Karpas-422 (cell line): ENCODE results near the gene RTTN. TPM values are rescaled to one million over a fixed set of nuclear protein-coding genes. Genes with fewer than 3 reads are reported as not detected.
A peak's percentile ranks its signal among the peaks of the same experiment; 100 is the strongest.

ENCODE experiments used
- DNase-seq: peaks from one replicate; pipeline ENCODE4 v3.0.0-alpha.2; 2015
- H2AFZ ChIP-seq: fragments of 200-600 bp; sonication (generic); 2 replicates; pipeline ENCODE4 v1.6.1; 2014; ENCODE audit warnings: antibody characterized with exemption, low read length, mixed read lengths
- H3K27ac ChIP-seq: fragments of 200-600 bp; sonication (generic); 2 replicates; pipeline ENCODE4 v1.5.1; 2014; ENCODE audit warnings: mild to moderate bottlenecking, low read length, moderate library complexity
- H3K27me3 ChIP-seq: fragments of 200-600 bp; sonication (generic); 2 replicates; pipeline ENCODE4 v1.6.1; 2014; ENCODE audit warnings: low read length, mixed read lengths
- H3K36me3 ChIP-seq: fragments of 200-600 bp; sonication (generic); 2 replicates; pipeline ENCODE4 v1.6.1; 2014; ENCODE audit warnings: low read length, mixed read lengths; ENCODE audit not compliant: insufficient read depth
- H3K4me1 ChIP-seq: fragments of 200-600 bp; sonication (generic); 2 replicates; pipeline ENCODE4 v1.6.1; 2014; ENCODE audit warnings: mild to moderate bottlenecking, low read length, mixed read lengths
- H3K4me2 ChIP-seq: fragments of 200-600 bp; sonication (generic); 2 replicates; pipeline ENCODE4 v1.6.1; 2014; ENCODE audit warnings: low read length, low read depth, mild to moderate bottlenecking; ENCODE audit not compliant: poor library complexity, severe bottlenecking
- H3K4me3 ChIP-seq: fragments of 200-600 bp; sonication (generic); 2 replicates; pipeline ENCODE4 v1.5.1; 2014; ENCODE audit warnings: mild to moderate bottlenecking, antibody characterized with exemption, low read length, mixed read lengths
- H3K79me2 ChIP-seq: fragments of 200-600 bp; sonication (generic); 2 replicates; pipeline ENCODE4 v1.6.1; 2014; ENCODE audit warnings: mild to moderate bottlenecking, low read length, mixed read lengths
- H3K9ac ChIP-seq: fragments of 200-600 bp; sonication (generic); 2 replicates; pipeline ENCODE4 v1.6.0; 2014; ENCODE audit warnings: low read length
- H3K9me2 ChIP-seq: fragments of 200-600 bp; sonication (generic), shearing (Covaris generic); replicated peaks from 2 replicates; pipeline ENCODE4 v1.6.0; 2014; ENCODE audit warnings: mild to moderate bottlenecking, low read length, moderate library complexity; ENCODE audit not compliant: insufficient read depth
- H3K9me3 ChIP-seq: fragments of 300-700, 200-600 bp; sonication (generic); 2 replicates; pipeline ENCODE4 v1.6.1; 2014; ENCODE audit warnings: low read length, mixed read lengths
- H4K20me1 ChIP-seq: fragments of 200-600 bp; sonication (generic); 2 replicates; pipeline ENCODE4 v1.6.1; 2014; ENCODE audit warnings: mild to moderate bottlenecking, antibody characterized with exemption, low read length, low read depth; ENCODE audit not compliant: insufficient read depth
- total RNA-seq: library from RNA; depleted of rRNA; stranded (reverse); fragments of >200 nt; shearing (Covaris generic); gene quantifications from 2 replicates; pipeline ENCODE4 v1.2.3, GENCODE V29; 2014; ENCODE audit warnings: low replicate concordance

The RTTN gene
- total RNA-seq, 1 experiment from 2014 or later = 57.4 TPM

DNA sequence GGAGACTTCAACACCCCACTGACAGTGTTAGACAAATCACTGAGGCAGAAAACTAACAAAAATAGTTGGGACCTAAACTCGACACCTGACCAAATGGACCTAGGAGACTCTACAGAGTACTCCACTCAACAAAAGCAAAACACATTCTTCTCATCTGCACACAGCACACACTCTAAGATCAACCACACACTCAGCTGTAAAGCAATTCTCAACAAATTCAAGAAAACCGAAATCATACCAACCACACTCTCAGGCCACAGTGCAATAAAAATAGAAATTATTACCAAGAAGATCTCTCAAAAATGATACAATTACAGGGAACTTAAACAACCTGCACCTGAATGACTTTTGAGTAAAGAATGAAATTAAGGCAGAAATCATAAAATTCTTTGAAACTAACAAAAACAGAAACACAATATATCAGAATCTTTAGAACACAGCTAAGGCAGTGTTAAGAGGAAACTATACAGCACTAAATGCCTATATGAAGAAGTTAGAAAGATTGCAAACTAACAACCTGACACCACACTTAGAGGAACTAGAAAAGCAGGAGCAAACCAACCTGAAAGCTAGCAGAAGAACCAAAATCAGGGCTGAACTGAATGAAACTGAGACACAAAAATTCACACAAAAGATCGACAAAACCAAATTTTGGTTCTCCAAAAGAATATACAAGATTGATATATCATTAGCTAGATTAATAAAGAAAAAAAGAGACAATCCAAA lies 46.3 kb downstream of the RTTN start:
- Histone ChIP-seq H3K9me3 (no peaks in the 10 kb centered on the region; the same call in 1 of the 2 replicates), H2AFZ (no peak overlapping the region), H3K4me2 (no peak overlapping the region)

DNA sequence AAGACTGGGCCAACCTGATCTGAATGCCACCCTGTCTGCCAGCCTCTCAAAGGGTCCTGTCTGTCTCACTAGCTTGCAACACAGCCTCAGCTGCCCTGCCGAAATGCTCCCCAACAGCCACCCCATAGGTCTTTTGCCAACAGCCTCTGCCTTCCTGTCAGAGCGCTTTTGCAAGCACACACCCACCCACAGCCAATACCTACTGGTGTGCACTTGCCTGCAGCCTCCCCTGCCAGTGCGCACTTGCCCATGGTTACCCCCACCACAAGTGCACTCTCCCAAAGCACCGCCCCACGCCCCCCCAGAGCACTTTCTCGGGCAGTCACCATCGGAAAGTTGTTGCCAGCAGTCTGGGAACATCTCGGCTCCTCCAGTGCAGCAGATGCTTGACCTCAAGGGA lies 48.6 kb downstream of the RTTN start:
- 0 out of 2 replicates have a peak, but pooled peaks cover 8% of the 10 kb centered on the region for H3K9me2 ChIP-seq
- H3K36me3 ChIP-seq = peaks cover 5% of the 10 kb centered on the region
- no peaks in the 10 kb centered on the region; the same call in 1 of the 2 replicates for H3K9me3 ChIP-seq
- H3K27me3 ChIP-seq = no peaks in the 10 kb centered on the region
- no peak overlapping the region for H2AFZ ChIP-seq
- peaks cover 55% of the 10 kb centered on the region for H3K79me2 ChIP-seq
- no peak overlapping the region for H3K27ac ChIP-seq
- peaks cover 15% of the 10 kb centered on the region for H3K4me1 ChIP-seq
- DNase-seq = no peak
- H3K4me3 ChIP-seq = no peak overlapping the region
- no peak overlapping the region for H3K4me2 ChIP-seq
- no peaks in the 10 kb centered on the region for H4K20me1 ChIP-seq
- no peak overlapping the region for H3K9ac ChIP-seq

More for the DNA sequence above, 46.3 kb downstream of the RTTN start:
- peak overlapping the region; percentile 3; the same call in 1 of the 2 replicates for H3K27ac ChIP-seq
- H3K36me3 ChIP-seq = peaks cover 22% of the 10 kb centered on the region
- peaks cover 51% of the 10 kb centered on the region for H3K79me2 ChIP-seq
- H3K4me3 ChIP-seq = no peak overlapping the region
- no peak for DNase-seq
- H3K27me3 ChIP-seq = no peaks in the 10 kb centered on the region
- H4K20me1 ChIP-seq = no peaks in the 10 kb centered on the region
- no peak overlapping the region for H3K9ac ChIP-seq
- H3K4me1 ChIP-seq = peaks cover 15% of the 10 kb centered on the region
- H3K9me2 ChIP-seq = 0 out of 2 replicates have a peak, but pooled peaks cover 8% of the 10 kb centered on the region

DNA sequence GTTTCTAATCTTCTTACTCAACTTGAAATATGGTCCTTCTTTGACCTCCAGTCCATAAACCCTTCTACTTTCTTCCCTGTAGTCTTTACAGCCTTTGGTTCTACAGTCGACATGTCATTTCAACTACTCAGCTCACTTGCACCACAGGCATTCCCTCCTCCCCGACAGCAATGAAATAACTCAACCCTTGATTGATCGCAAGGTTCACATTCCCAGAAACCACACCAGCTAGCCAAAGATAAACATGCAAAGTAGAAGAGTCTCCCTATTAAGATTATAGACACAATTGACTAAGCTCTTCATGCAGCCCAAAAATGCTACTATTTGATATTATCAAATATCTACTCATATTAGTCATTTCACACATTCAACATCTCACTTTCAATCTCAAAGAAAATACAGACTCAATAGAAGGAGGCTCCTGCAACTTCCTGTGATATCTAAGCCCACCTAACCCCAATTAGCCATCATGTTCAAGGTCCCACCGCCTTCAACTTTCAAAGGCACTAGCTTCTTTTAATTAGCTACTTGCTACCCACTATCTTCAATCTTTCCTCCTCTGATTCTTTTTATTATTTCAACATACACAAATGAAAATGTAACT lies 50.8 kb downstream of the RTTN start:
- H2AFZ ChIP-seq = no peak overlapping the region
- no peak overlapping the region for H3K4me3 ChIP-seq
- H3K27me3 ChIP-seq = no peaks in the 10 kb centered on the region
- H3K4me1 ChIP-seq = peaks cover 8% of the 10 kb centered on the region
- no peak overlapping the region for H3K9ac ChIP-seq
- H3K27ac ChIP-seq = no peak overlapping the region
- H3K4me2 ChIP-seq = no peak overlapping the region
- H3K36me3 ChIP-seq = peaks cover 12% of the 10 kb centered on the region; the same call in 1 of the 2 replicates
- H3K9me3 ChIP-seq = no peaks in the 10 kb centered on the region
- 0 out of 2 replicates have a peak, but pooled peaks cover 8% of the 10 kb centered on the region for H3K9me2 ChIP-seq
- DNase-seq = no peak
- no peaks in the 10 kb centered on the region for H4K20me1 ChIP-seq
- H3K79me2 ChIP-seq = peaks cover 46% of the 10 kb centered on the region

DNA sequence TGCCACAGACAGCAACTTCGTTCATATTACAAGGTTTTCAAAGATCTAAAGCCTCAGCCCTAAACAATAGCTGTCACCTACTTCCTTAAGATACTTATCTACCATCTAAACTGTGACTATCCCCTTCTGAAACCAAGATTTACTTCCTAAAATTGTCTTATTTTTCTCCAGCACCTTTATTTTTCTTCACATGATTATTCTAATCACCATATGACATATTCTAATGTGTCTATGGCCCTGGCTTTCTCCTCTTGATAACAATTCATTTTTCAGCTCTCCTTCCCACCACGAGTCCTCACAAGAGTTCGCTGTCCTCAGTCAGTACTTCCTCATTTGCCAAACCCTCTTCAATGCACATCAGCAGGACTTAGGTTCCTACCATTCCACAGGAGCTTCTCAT lies 53.9 kb downstream of the RTTN start:
- no peak overlapping the region for H3K4me2 ChIP-seq
- no peaks in the 10 kb centered on the region for H3K27me3 ChIP-seq
- H3K4me3 ChIP-seq = no peak overlapping the region
- DNase-seq = no peak
- H3K9me3 ChIP-seq = no peaks in the 10 kb centered on the region
- no peaks in the 10 kb centered on the region for H3K4me1 ChIP-seq
- no peak overlapping the region for H3K27ac ChIP-seq
- no peak overlapping the region for H3K9ac ChIP-seq
- H3K36me3 ChIP-seq = peaks cover 20% of the 10 kb centered on the region; the same call in 1 of the 2 replicates
- no peak overlapping the region for H2AFZ ChIP-seq
- H3K9me2 ChIP-seq = 0 out of 2 replicates have a peak, but pooled peaks cover 8% of the 10 kb centered on the region
- no peaks in the 10 kb centered on the region for H4K20me1 ChIP-seq
- H3K79me2 ChIP-seq = peaks cover 19% of the 10 kb centered on the region

DNA sequence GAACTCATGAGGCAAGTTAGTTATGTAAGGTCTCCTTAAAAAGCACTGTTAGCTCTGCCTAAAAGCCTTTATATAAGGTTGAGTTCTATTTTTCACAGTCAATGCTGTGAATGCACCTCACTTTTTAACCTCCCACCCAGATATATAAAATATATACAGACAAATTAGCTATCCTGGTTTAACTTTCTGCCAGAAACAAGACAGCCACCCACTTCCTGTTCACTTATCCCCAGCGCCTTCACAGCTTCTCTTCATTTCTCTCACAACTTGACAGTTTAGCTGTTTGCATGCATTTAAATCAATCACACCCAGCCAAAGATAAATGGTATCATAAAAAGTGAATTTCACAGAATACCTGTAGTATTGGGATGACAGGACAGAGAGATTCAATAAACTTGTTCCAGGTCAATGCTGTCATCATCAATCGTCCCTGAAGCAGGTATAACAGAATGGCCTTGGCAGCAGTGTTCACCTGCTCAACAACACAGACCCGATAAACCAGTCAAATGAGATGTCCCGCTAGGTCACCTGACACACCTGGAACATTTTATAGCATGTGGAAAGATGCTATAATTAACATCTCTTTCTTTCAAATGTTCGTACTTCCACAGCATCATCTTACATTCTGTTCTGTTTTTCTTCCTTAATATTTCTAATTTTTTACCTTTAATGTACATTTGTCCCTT lies 55.7 kb downstream of the RTTN start:
- Histone ChIP-seq H3K36me3 (peaks cover 20% of the 10 kb centered on the region; the same call in 1 of the 2 replicates), H3K9ac (no peak overlapping the region), H3K4me2 (no peak overlapping the region), H2AFZ (no peak overlapping the region), H3K4me3 (no peak overlapping the region), H3K4me1 (no peaks in the 10 kb centered on the region), H3K27ac (no peak overlapping the region), H4K20me1 (no peaks in the 10 kb centered on the region), H3K9me3 (no peaks in the 10 kb centered on the region), H3K27me3 (no peaks in the 10 kb centered on the region), H3K79me2 (peaks cover 16% of the 10 kb centered on the region), H3K9me2 (0 out of 2 replicates have a peak, but pooled peaks cover 3% of the 10 kb centered on the region)
- DNase-seq = no peak

DNA sequence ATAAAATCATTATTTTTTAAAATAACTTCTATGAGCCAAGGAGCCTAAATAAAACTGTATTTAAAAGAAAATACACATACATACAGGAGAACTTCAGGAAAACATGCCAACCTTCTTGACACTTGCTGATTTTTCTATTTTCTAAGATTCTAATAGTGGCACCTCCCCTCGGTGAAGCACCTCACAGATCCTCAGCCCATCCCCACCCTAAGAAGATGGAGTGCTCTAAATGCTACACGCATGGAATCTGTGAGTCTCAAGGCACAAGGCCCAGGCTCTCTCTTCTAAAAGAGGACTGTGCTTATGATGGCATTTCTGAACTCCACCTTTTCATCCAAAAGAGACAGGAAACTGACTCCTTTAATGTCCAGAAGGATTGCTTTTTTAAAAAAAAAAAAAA lies 56.3 kb downstream of the RTTN start:
- peaks cover 10% of the 10 kb centered on the region; the same call in 1 of the 2 replicates for H3K79me2 ChIP-seq
- H3K4me1 ChIP-seq = no peaks in the 10 kb centered on the region
- no peak overlapping the region for H3K4me3 ChIP-seq
- no peak for DNase-seq
- H3K4me2 ChIP-seq = no peak overlapping the region
- H3K9ac ChIP-seq = no peak overlapping the region
- no peaks in the 10 kb centered on the region for H3K9me3 ChIP-seq
- H2AFZ ChIP-seq = no peak overlapping the region
- no peaks in the 10 kb centered on the region for H3K9me2 ChIP-seq
- no peaks in the 10 kb centered on the region for H4K20me1 ChIP-seq
- no peaks in the 10 kb centered on the region for H3K27me3 ChIP-seq
- peaks cover 16% of the 10 kb centered on the region; the same call in 1 of the 2 replicates for H3K36me3 ChIP-seq
- H3K27ac ChIP-seq = no peak overlapping the region

DNA sequence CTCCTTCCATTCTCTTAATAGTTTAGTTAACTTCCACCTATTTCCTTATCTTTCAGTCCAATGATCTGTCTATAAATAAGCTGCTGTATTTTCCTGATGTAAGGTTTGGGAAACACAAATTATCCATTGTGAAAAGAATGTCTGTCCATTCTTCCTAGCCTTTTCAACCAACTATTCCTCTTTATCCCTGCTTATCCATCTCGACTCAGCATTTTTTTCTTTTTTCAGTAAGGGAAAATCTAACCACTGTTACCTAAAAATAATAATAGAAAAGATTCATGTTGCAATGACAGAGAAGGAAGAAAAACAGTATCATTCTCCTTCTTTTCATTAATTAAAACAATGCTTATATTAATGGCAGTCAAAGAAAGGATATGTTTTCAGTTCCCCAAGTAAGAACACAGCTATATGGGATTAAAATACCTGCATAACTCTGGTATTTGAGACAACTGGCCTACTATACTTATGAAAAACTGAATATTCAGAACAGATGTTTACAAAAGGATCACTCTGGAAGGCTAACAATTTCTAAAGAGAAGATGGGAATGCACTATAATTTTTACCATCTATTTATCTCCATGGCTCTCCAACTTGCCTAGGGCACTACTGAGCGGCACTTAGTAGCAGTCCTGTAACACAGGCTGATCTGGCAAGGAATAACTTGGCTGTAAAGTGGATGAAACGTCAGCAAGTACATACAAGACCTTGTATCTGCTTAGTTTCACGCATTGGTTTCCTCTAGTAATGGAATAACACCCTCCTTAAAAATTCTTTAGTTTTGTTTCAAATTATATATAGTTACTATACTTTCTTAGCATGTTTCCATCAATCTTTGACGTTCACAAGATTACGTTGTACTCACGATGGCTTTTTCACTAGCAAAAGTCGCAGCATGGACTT lies 57.2 kb downstream of the RTTN start:
- Histone ChIP-seq H3K36me3 (peaks cover 17% of the 10 kb centered on the region; the same call in 1 of the 2 replicates), H2AFZ (no peak overlapping the region)

More for the DNA sequence above, 57.2 kb downstream of the RTTN start:
- Histone ChIP-seq H4K20me1 (no peaks in the 10 kb centered on the region), H3K9me2 (no peaks in the 10 kb centered on the region), H3K4me3 (no peak overlapping the region), H3K9ac (no peak overlapping the region), H3K79me2 (peaks cover 6% of the 10 kb centered on the region; the same call in 1 of the 2 replicates), H3K27ac (no peak overlapping the region), H3K4me2 (no peak overlapping the region), H3K4me1 (no peaks in the 10 kb centered on the region), H3K27me3 (no peaks in the 10 kb centered on the region), H3K9me3 (no peaks in the 10 kb centered on the region)
- no peak for DNase-seq
